Astrocyte (in vitro differentiated cells and primary cell): ENCODE results near the gene CCDC93.

Source experiments
- EZH2 ChIP-seq: IDR thresholded peaks from 2 replicates; pipeline ENCODE4 v1.6.1; 2012; ENCODE audit warnings: mild to moderate bottlenecking, low read length, inconsistent platforms; ENCODE audit not compliant: insufficient read depth
- TF ChIP-seq, protein P1 (sequence below): IDR thresholded peaks from 2 replicates; pipeline ENCODE4 v1.5.1; 2011; ENCODE audit warnings: low read depth, mild to moderate bottlenecking, inconsistent platforms, low read length, moderate library complexity; ENCODE audit not compliant: insufficient read depth

DNA sequence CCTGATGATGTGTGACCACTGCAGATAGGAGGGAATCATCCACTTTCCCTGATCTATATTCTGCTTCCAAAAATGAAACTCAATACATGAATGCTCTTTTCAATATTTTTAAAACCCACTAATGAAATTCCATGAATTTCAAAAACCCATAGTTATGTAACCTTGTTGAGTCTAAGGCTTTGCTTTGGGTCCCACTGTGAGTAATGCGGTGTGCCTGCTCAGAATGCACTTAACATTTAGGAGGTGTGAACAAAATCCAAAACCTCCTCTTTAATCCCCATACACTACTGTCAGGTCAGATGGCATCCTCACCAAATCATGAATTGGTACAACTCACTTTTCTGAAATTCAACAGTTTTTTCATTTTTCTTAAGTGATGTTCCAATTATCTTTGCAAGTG is 50.4 kb downstream of the CCDC93 start:
- TF ChIP-seq, protein P1, sequence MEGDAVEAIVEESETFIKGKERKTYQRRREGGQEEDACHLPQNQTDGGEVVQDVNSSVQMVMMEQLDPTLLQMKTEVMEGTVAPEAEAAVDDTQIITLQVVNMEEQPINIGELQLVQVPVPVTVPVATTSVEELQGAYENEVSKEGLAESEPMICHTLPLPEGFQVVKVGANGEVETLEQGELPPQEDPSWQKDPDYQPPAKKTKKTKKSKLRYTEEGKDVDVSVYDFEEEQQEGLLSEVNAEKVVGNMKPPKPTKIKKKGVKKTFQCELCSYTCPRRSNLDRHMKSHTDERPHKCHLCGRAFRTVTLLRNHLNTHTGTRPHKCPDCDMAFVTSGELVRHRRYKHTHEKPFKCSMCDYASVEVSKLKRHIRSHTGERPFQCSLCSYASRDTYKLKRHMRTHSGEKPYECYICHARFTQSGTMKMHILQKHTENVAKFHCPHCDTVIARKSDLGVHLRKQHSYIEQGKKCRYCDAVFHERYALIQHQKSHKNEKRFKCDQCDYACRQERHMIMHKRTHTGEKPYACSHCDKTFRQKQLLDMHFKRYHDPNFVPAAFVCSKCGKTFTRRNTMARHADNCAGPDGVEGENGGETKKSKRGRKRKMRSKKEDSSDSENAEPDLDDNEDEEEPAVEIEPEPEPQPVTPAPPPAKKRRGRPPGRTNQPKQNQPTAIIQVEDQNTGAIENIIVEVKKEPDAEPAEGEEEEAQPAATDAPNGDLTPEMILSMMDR, result no peak
- TF ChIP-seq EZH2, result no peak
